ENCODE data around the gene SLC19A1.

The SLC19A1 gene

DNA sequence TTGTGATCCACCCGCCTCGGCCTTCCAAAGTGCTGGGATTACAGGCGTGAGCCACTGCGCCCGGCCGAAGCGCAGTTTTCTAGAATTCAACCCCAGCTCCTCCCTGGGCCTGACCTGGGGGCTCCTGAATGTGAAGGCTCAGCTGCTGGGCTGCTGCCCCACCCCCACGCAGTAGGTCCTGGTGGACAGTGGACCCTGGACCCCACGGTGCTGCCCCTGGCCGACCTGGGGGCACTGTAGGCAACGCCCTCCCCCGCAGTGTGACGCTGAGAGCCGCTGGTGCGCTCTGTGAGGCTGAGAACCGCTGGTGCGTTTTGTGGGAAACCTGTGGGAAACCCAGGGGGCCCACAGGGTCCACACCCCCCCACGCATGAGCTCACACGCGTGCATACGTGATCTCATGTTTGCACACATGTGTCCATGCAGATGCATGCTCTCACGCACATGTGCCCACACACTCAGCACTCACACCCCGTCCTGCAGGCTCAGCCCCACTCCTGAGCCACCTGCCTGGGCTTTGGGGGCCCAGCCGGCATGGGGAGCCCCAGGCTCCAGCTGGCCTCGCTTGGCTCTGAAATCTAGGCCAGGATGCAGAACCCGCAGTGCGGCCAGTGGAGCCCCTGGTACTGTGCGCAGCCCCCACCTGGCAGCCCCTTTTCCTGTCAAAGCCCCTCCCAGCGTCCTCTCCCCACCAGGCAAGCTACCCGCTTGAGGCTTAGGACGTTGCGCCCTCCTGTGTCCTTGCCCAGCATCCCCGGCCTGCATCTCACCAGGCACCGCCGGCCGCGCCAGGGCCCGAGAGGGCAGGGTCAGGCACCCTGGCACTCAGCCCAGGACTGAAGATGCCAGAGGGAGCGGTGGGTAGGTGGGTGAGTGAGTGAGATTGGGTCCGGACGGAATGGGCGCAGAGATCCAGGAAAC is 69.5 kb downstream of the SLC19A1 start:
- in situ Hi-C loops (cut with HindIII; ENCODE audit: low sequenced_read_pairs), result loop anchor here (25.0 kb wide), 2 partner anchors 135 to 335 kb away; no protein-coding TSS in a partner anchor

GRCh38 chr21:45471525-45472221 is 70.6 kb downstream of the SLC19A1 start:
- in situ Hi-C loops (cut with HindIII; ENCODE audit: low sequenced_read_pairs), result loop anchor here (25.0 kb wide), 2 partner anchors 134 to 334 kb away; no protein-coding TSS in a partner anchor

GRCh38 chr21:45470773-45471524 is 71.3 kb downstream of the SLC19A1 start:
- in situ Hi-C loops (cut with HindIII; ENCODE audit: low sequenced_read_pairs), result loop anchor here (25.0 kb wide), 2 partner anchors 134 to 334 kb away; no protein-coding TSS in a partner anchor

GRCh38 chr21:45470087-45470515 is 72.1 kb downstream of the SLC19A1 start:
- in situ Hi-C loops (cut with HindIII; ENCODE audit: low sequenced_read_pairs), result loop anchor here (25.0 kb wide), 2 partner anchors 133 to 333 kb away; no protein-coding TSS in a partner anchor

GRCh38 chr21:45469273-45470086 is 72.8 kb downstream of the SLC19A1 start:
- in situ Hi-C loops (cut with HindIII; ENCODE audit: low sequenced_read_pairs), result loop anchor here (25.0 kb wide), 2 partner anchors 132 to 332 kb away; no protein-coding TSS in a partner anchor

DNA sequence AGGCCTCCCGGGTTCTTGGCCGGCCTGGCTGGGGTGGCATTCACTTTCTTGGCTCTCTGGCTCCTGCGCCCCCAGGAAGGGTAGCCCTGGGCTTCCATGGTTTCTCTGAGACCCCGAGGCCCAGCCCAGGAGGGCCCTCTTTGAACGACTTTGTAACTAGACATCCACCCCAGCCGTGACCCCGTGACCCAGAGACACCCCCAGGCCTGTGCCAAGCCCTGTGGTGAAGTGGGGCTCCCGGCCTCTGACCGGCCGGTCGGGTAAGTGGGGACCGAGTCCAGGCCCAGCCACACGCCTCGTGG is 73.3 kb downstream of the SLC19A1 start:
- in situ Hi-C loops (cut with HindIII; ENCODE audit: low sequenced_read_pairs), result loop anchor here (25.0 kb wide), 2 partner anchors 132 to 332 kb away; no protein-coding TSS in a partner anchor

DNA sequence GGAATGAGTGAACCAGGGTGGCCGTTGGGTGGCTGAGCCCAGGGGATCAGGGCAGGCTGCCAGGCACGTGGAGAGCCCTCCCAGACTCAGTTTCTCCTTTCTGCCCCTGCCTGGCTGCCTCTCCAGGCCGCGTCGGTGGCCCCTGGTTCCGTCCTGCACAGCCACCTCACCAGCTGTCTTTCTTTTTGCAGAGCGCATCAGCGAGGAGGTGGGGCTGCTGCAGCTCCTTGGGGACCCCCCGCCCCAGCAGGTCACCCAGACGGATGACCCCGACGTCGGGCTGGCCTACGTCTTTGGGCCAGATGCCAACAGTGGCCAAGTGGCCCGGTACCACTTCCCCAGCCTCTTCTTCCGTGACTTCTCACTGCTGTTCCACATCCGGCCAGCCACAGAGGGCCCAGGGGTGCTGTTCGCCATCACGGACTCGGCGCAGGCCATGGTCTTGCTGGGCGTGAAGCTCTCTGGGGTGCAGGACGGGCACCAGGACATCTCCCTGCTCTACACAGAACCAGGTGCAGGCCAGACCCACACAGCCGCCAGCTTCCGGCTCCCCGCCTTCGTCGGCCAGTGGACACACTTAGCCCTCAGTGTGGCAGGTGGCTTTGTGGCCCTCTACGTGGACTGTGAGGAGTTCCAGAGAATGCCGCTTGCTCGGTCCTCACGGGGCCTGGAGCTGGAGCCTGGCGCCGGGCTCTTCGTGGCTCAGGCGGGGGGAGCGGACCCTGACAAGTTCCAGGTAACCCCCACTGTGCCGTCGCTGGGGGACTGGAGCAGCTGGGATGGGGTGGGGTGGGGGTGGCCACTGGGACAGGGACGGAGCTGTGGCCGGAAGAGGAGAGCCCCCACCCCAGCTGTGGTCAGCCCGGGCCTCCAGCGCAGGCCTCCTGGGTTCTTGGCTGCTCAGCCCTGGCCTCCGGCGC is 73.9 kb downstream of the SLC19A1 start:
- in situ Hi-C loops (cut with HindIII; ENCODE audit: low sequenced_read_pairs), result loop anchor here (25.0 kb wide), 2 partner anchors 131 to 331 kb away; no protein-coding TSS in a partner anchor

DNA sequence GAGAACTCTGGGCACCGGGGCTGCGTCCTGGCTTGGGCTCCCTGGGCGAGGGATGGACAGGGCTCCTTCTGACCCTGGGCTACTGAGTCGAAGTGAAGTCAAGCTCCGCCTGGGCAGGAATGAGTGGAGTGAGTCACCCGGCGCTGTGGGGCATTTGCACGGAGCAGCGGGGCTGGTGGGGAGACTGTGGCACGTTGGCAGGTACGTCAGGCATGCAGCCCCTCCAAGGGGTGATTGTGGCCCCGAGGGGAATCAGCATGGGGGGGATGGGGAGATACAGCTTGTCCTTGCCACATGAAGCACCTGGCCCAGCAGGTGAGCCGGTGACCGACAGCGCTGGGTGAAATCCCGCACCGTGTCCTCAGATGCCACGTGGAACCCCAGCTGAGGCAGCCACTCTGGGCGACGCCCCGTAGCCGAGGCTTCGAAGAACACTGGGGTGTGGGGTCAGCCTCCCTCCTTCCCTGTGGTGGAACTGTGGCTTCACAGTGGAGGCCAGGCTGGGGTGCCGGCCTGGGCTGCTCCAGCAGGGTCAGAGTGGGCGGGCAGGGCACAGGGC is 74.9 kb downstream of the SLC19A1 start:
- in situ Hi-C loops (cut with HindIII; ENCODE audit: low sequenced_read_pairs), result loop anchor here (25.0 kb wide), 2 partner anchors 130 to 330 kb away; no protein-coding TSS in a partner anchor

- in situ Hi-C loops (cut with HindIII; ENCODE audit: low sequenced_read_pairs), result loop anchor here (25.0 kb wide), 2 partner anchors 129 to 329 kb away; no protein-coding TSS in a partner anchor
Observed at GRCh38 chr21:45466330-45467220, 75.7 kb downstream of the SLC19A1 start.

- in situ Hi-C loops (cut with HindIII; ENCODE audit: low sequenced_read_pairs), result loop anchor here (25.0 kb wide), 2 partner anchors 128 to 328 kb away; no protein-coding TSS in a partner anchor
Observed at GRCh38 chr21:45465611-45466329, 76.5 kb downstream of the SLC19A1 start.

GRCh38 chr21:45465105-45465504 is 77.1 kb downstream of the SLC19A1 start:
- in situ Hi-C loops (cut with HindIII; ENCODE audit: low sequenced_read_pairs), result loop anchor here (25.0 kb wide), 2 partner anchors 128 to 328 kb away; no protein-coding TSS in a partner anchor

- in situ Hi-C loops (cut with HindIII; ENCODE audit: low sequenced_read_pairs), result loop anchor here (25.0 kb wide), 2 partner anchors 127 to 327 kb away; no protein-coding TSS in a partner anchor
Observed at GRCh38 chr21:45464309-45464708, 77.9 kb downstream of the SLC19A1 start.

- in situ Hi-C loops (cut with HindIII; ENCODE audit: low sequenced_read_pairs), result loop anchor here (25.0 kb wide), 2 partner anchors 127 to 327 kb away; no protein-coding TSS in a partner anchor
Observed at GRCh38 chr21:45463871-45464270, 78.4 kb downstream of the SLC19A1 start.

DNA sequence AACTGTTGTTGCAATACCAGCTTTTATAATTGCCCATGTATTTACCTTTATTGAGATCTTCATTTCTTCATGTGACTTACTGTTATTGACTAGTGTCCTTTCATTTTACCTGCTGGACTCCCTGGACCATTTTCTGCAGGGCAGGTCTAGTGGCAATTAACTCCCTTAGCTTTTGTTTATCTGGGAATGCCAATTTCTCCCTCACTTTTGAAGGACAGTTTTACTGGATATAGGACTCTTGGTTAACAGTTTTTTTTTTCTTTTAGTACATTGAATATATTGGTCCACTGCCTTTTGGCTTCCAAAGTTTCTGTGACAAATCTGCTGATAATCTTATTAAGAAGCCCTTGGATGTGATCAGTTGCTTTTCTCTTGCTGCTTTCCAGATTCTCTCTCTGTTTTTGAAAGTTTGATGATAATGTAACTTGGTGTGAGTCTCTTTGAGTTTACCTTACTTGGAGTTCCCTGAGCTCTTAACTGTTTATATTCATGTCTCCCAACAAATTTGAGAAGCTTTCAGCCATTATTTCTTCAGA is 80.4 kb downstream of the SLC19A1 start:
- in situ Hi-C loops (cut with HindIII; ENCODE audit: low sequenced_read_pairs), result loop anchor here (25.0 kb wide), 2 partner anchors 125 to 325 kb away; no protein-coding TSS in a partner anchor

GRCh38 chr21:45461369-45461750 is 80.9 kb downstream of the SLC19A1 start:
- in situ Hi-C loops (cut with HindIII; ENCODE audit: low sequenced_read_pairs), result loop anchor here (25.0 kb wide), 2 partner anchors 124 to 324 kb away; no protein-coding TSS in a partner anchor
